Keratinocyte (primary cell): ENCODE measurements around the gene C12orf42.

Experiments
- EZH2 ChIP-seq: IDR thresholded peaks from one replicate; pipeline ENCODE4 v1.6.1; 2012; ENCODE audit warnings: inconsistent platforms, mild to moderate bottlenecking, low read length, moderate library complexity
- TF ChIP-seq, protein P1 (sequence below), 3 experiments: IDR thresholded peaks in 1 of 3; conservative IDR thresholded peaks in 1 of 3; optimal IDR thresholded peaks in 1 of 3; 2 replicates in 2 of 3; 3 replicates in 1 of 3; pipeline versions ENCODE3 to v1.5.1; 2011; ENCODE audit warnings: low read length in 3 of 3, mild to moderate bottlenecking in 3 of 3, moderate library complexity in 2 of 3, control low read depth in 1 of 3, inconsistent platforms in 1 of 3; ENCODE audit not compliant: insufficient read depth in 2 of 3; ENCODE audit errors: extremely low read depth in 1 of 3

DNA sequence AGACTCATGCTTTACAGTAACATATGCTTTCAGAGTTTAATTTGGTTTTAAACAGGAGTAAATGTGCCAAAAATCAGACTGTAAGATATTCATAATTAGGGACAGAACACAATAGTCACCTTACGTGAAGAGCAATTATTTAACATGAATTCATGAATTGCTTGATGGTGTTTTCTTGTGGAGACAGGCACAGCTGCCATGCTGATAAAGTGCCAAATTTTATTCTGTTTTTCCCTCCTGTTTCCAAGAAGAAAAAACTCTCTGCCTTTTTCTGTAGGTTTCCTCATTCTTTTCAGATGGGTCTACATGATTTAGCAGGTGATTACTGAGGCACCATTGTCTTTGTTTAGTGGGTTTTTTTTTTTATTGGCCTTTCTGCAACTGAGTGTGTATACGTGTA, 80.1 kb downstream of the C12orf42 start:
- TF ChIP-seq, protein P1, sequence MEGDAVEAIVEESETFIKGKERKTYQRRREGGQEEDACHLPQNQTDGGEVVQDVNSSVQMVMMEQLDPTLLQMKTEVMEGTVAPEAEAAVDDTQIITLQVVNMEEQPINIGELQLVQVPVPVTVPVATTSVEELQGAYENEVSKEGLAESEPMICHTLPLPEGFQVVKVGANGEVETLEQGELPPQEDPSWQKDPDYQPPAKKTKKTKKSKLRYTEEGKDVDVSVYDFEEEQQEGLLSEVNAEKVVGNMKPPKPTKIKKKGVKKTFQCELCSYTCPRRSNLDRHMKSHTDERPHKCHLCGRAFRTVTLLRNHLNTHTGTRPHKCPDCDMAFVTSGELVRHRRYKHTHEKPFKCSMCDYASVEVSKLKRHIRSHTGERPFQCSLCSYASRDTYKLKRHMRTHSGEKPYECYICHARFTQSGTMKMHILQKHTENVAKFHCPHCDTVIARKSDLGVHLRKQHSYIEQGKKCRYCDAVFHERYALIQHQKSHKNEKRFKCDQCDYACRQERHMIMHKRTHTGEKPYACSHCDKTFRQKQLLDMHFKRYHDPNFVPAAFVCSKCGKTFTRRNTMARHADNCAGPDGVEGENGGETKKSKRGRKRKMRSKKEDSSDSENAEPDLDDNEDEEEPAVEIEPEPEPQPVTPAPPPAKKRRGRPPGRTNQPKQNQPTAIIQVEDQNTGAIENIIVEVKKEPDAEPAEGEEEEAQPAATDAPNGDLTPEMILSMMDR (optimal IDR thresholded peaks at IDR 0.05 in 1 of 3, IDR thresholded peaks at IDR 0.05 in 1 of 3, conservative IDR thresholded peaks at IDR 0.05 in 1 of 3; ENCODE audit: extremely low read depth in 1 of 3, insufficient read depth in 2 of 3, low read length in 3 of 3), result no peak
- TF ChIP-seq EZH2, result no peak
